ENCODE measurements around the gene SPTBN1. TPM values are rescaled to one million over a fixed set of nuclear protein-coding genes. Genes with fewer than 3 reads are reported as not detected.

SPTBN1 gene
- polyA plus RNA-seq, 2 of the 4 experiments (the other 2 are of a cell fraction): 105 to 126 TPM

DNA sequence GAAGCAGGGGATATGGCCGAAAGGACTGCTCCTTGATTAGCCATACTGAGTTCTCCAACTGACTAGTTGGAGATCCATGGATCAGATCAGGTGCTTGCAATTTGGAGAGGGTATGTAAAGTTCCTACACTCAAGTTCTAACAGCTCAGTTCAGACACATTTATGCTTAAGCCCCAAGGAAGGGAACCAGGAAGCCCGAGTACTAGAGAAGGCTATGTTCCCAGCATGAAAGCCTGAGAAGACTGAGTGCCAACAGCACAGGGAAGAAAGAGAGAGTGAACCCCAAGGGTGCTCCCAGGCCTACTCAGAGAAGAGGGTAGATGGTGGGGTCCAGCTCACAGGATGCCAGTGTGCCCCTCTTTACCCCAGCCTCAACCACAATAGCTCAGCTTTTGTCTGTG lies 16.1 kb upstream of the SPTBN1 start:
- H3K4me2 ChIP-seq: no peak overlapping the region
- H3K4me3 ChIP-seq: no peak overlapping the region
- TF ChIP-seq CHD4 (IDR thresholded peaks at IDR 0.05; ENCODE audit: borderline replicate concordance) (no peak), MAZ (IDR thresholded peaks at IDR 0.05; ENCODE audit: borderline replicate concordance, low read depth, low read length) (no peak), NFE2L2 (conservative IDR thresholded peaks at IDR 0.05; ENCODE audit: low read length) (no peak), EHMT2 (IDR thresholded peaks at IDR 0.05; ENCODE audit: low read depth) (no peak), TFCP2L1 (CRISPR knock-in tag; IDR thresholded peaks at IDR 0.05) (no peak)
- TF ChIP-seq, protein P1, sequence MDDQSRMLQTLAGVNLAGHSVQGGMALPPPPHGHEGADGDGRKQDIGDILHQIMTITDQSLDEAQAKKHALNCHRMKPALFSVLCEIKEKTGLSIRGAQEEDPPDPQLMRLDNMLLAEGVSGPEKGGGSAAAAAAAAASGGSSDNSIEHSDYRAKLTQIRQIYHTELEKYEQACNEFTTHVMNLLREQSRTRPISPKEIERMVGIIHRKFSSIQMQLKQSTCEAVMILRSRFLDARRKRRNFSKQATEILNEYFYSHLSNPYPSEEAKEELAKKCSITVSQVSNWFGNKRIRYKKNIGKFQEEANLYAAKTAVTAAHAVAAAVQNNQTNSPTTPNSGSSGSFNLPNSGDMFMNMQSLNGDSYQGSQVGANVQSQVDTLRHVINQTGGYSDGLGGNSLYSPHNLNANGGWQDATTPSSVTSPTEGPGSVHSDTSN (IDR thresholded peaks at IDR 0.05): no peak
- ChIA-PET POLR2A (no interaction called here), CTCF (interaction anchor here (0.9 to 1.1 kb wide), 3 partner anchors 63 to 265 kb away, joined by 3 read pairs; no protein-coding TSS in a partner anchor)
- no peak overlapping the region for H3K27ac ChIP-seq
- no peaks in the 10 kb centered on the region for H3K4me1 ChIP-seq
- ATAC-seq (peak in 1 of 2 experiments; percentile 50; a peak in 2 of 6 replicates), FAIRE-seq (no peak), DNase-seq (ENCODE audit: low read depth in 1 of 2, low spot score in 1 of 2) (no peak)
- no peaks in the 10 kb centered on the region for H3K9me3 ChIP-seq
- WGBS (ENCODE audit: missing lambda C conversion rate): 86% methylated on average over 2 of the region's 2 CpGs

DNA sequence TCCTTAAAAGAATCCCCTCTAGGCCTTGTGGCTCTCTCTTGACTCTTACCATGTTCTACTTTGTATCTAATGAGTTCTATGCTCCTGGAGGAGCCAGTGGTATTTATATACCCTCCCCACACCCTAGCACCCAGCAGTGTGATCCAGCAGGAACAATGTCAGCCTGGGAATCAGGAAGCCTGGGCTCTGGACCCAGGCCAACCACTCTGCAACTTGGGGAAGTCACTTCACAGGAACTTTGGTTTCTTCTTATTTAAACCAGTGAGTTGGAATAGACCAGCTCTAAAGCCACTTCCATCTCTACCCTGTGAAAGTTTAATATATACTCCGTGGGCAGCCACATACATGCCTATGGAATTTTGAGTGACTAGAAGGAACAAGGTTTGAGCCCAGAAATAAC lies 11.6 kb upstream of the SPTBN1 start:
- FAIRE-seq: no peak
- POLR2A ChIA-PET: no interaction called here

DNA sequence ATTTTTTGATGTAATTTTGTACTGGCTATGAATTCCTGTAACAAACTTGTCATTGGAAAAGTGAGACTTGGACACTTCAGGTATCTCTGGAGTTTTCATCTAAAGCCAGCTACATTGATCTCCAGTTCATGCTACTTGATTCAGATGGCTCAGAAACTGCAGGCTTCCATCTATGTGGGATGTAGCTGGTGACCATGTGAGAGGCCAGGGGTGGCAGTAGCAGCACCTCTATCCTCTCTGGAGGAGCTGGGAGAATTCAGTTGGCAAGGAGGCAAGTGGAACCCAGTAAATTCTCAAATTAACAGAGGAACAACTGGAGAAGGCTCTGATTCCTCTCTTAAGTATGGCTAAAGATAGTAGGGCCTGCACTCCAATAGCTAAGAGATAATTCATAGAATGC lies 10.0 kb upstream of the SPTBN1 start:
- no peak for FAIRE-seq
- Histone ChIP-seq H3K4me1 (no peaks in the 10 kb centered on the region), H3K27ac (no peak overlapping the region), H3K4me3 (no peak overlapping the region), H3K9me3 (no peaks in the 10 kb centered on the region), H3K4me2 (no peak overlapping the region)
- DNase-seq (ENCODE audit: low read depth in 1 of 2, low spot score in 1 of 2): no peak
- TF ChIP-seq, protein P2, sequence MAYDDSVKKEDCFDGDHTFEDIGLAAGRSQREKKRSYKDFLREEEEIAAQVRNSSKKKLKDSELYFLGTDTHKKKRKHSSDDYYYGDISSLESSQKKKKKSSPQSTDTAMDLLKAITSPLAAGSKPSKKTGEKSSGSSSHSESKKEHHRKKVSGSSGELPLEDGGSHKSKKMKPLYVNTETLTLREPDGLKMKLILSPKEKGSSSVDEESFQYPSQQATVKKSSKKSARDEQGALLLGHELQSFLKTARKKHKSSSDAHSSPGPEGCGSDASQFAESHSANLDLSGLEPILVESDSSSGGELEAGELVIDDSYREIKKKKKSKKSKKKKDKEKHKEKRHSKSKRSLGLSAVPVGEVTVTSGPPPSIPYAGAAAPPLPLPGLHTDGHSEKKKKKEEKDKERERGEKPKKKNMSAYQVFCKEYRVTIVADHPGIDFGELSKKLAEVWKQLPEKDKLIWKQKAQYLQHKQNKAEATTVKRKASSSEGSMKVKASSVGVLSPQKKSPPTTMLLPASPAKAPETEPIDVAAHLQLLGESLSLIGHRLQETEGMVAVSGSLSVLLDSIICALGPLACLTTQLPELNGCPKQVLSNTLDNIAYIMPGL (CRISPR knock-in tag; IDR thresholded peaks at IDR 0.05; ENCODE audit: borderline replicate concordance): no peak
- TF ChIP-seq, protein P3, sequence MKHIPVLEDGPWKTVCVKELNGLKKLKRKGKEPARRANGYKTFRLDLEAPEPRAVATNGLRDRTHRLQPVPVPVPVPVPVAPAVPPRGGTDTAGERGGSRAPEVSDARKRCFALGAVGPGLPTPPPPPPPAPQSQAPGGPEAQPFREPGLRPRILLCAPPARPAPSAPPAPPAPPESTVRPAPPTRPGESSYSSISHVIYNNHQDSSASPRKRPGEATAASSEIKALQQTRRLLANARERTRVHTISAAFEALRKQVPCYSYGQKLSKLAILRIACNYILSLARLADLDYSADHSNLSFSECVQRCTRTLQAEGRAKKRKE (CRISPR knock-in tag; IDR thresholded peaks at IDR 0.05; ENCODE audit: low read depth): no peak
- TF ChIP-seq MAZ (IDR thresholded peaks at IDR 0.05; ENCODE audit: borderline replicate concordance, low read depth, low read length) (no peak), TP53 (CRISPR knock-in tag; IDR thresholded peaks at IDR 0.05) (no peak)
- peak in 1 of 2 experiments; percentile 59; a peak in 3 of 6 replicates for ATAC-seq
- CTCF ChIA-PET: interaction anchor here (1.1 to 1.6 kb wide), 2 partner anchors 8 to 10 kb away, joined by 3 to 4 read pairs; no protein-coding TSS in a partner anchor
- POLR2A ChIA-PET: interaction anchor here (0.5 kb wide), 1 partner anchor 327 kb away, joined by 4 read pairs; no protein-coding TSS in a partner anchor

More for the DNA sequence above, 11.6 kb upstream of the SPTBN1 start:
- no peak for TF ChIP-seq RAD21 (conservative IDR thresholded peaks at IDR 0.05 in 1 of 2, IDR thresholded peaks at IDR 0.05 in 1 of 2)
- TF ChIP-seq EHF (CRISPR knock-in tag; IDR thresholded peaks at IDR 0.05): no peak
- no peak for TF ChIP-seq EHMT2 (IDR thresholded peaks at IDR 0.05; ENCODE audit: low read depth)
- no peak for TF ChIP-seq MAZ (IDR thresholded peaks at IDR 0.05; ENCODE audit: borderline replicate concordance, low read depth, low read length)
- no peak overlapping the region for H3K4me3 ChIP-seq
- DNase-seq (ENCODE audit: low read depth in 1 of 2, low spot score in 1 of 2): no peak
- CTCF ChIA-PET: interaction anchor here (0.6 kb wide), 1 partner anchor 10 kb away, joined by 3 read pairs; no protein-coding TSS in a partner anchor
- H3K4me2 ChIP-seq: no peak overlapping the region
- no peak for ATAC-seq
- 52% methylated on average over 1 of the region's 1 CpG for WGBS (ENCODE audit: missing lambda C conversion rate)
- no peak overlapping the region for H3K27ac ChIP-seq
- no peaks in the 10 kb centered on the region for H3K9me3 ChIP-seq
- H3K4me1 ChIP-seq: no peaks in the 10 kb centered on the region

DNA sequence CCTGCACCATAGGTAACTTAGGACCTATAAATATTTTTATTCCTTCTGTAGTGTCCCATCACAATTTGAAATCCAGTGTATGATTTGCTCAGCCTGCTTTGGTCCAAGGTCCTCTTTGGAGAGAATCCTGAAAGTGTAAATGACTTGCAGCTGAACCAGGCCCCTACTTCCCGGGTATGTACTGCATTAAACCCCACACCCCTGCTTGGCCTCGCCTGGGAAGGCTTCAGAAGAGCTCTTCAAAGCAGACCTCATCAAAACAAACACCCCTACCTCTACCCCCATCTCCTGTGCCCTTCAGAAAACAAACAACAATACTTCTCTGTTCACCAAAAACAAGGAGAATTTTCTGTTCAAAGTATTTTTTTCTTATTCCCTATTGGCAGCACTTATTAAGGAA lies 9.5 kb upstream of the SPTBN1 start:
- WGBS (ENCODE audit: missing lambda C conversion rate): 34% methylated on average over 2 of the region's 2 CpGs
- TF ChIP-seq, protein P2 (CRISPR knock-in tag; IDR thresholded peaks at IDR 0.05; ENCODE audit: borderline replicate concordance): no peak
- TF ChIP-seq HEYL (CRISPR knock-in tag; IDR thresholded peaks at IDR 0.05) (no peak), BHLHE40 (IDR thresholded peaks at IDR 0.05; ENCODE audit: low read depth, low read length) (no peak), FOSB (CRISPR knock-in tag; IDR thresholded peaks at IDR 0.05) (no peak), HOXA7 (CRISPR knock-in tag; IDR thresholded peaks at IDR 0.05) (no peak)
- TF ChIP-seq, protein P4, sequence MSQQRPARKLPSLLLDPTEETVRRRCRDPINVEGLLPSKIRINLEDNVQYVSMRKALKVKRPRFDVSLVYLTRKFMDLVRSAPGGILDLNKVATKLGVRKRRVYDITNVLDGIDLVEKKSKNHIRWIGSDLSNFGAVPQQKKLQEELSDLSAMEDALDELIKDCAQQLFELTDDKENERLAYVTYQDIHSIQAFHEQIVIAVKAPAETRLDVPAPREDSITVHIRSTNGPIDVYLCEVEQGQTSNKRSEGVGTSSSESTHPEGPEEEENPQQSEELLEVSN (IDR thresholded peaks at IDR 0.05; ENCODE audit: borderline replicate concordance, low read depth): no peak
- POLR2A ChIA-PET: interaction anchor here (0.5 kb wide), 1 partner anchor 328 kb away, joined by 4 read pairs; no protein-coding TSS in a partner anchor
- Histone ChIP-seq H3K4me1 (no peaks in the 10 kb centered on the region), H3K4me2 (no peak overlapping the region), H3K4me3 (no peak overlapping the region), H3K9me3 (no peaks in the 10 kb centered on the region), H3K27ac (no peak overlapping the region)
- no peak for ATAC-seq
- FAIRE-seq: no peak
- DNase-seq (ENCODE audit: low read depth in 1 of 2, low spot score in 1 of 2): no peak
- CTCF ChIA-PET: interaction anchor here (1.1 to 1.6 kb wide), 2 partner anchors 9 to 11 kb away, joined by 3 to 4 read pairs; no protein-coding TSS in a partner anchor
